Right lobe of liver (tissue), 4 donors: ENCODE data around the gene RTF2.

Experiments
- POLR2A ChIP-seq: fragments of 450-650 bp; IDR thresholded peaks from one replicate; pipeline ENCODE4 v1.6.1; 2017; ENCODE audit warnings: antibody characterized with exemption, mild to moderate bottlenecking
- TF ChIP-seq, protein P1 (sequence below), 4 donors: fragments of 200-600 bp in 3 of 4; fragments of 450-650 bp in 1 of 4; IDR thresholded peaks; one replicate each; pipeline versions ENCODE4 v1.5.1 to v1.8.0; 2016 to 2022; ENCODE audit warnings: antibody characterized with exemption in 4 of 4, mild to moderate bottlenecking in 2 of 4
- donor health status: DM: no; HTN: no; CAD: no.
- donor health status: DM: no; HTN: no; CAD: no.
- donor health status: DM: no; HTN: yes; CAD: no.

DNA sequence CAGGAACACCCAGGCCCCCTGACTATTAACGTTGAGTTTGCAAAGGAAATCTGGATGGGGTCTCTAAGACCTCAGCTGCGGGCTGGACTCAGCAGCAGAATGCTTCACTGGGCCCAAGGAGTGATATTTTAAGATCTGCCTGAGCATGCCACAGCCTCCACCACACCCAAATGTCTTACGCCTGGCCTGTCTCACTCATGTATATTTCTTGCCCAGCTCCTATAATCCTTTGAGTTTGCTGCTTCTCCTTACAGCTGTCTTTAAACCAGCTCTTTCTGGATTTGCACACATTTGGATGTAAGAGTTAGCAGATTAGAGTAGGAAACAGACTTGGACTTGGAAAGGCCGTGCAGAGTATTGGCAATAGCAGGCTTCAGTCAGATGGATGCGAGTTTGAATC lies 40.0 kb upstream of the RTF2 start:
- TF ChIP-seq, protein P1, sequence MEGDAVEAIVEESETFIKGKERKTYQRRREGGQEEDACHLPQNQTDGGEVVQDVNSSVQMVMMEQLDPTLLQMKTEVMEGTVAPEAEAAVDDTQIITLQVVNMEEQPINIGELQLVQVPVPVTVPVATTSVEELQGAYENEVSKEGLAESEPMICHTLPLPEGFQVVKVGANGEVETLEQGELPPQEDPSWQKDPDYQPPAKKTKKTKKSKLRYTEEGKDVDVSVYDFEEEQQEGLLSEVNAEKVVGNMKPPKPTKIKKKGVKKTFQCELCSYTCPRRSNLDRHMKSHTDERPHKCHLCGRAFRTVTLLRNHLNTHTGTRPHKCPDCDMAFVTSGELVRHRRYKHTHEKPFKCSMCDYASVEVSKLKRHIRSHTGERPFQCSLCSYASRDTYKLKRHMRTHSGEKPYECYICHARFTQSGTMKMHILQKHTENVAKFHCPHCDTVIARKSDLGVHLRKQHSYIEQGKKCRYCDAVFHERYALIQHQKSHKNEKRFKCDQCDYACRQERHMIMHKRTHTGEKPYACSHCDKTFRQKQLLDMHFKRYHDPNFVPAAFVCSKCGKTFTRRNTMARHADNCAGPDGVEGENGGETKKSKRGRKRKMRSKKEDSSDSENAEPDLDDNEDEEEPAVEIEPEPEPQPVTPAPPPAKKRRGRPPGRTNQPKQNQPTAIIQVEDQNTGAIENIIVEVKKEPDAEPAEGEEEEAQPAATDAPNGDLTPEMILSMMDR (IDR thresholded peaks at IDR 0.05), result no peak
- no peak for TF ChIP-seq POLR2A
